GM23338 (cell line): Measurements from ENCODE around the gene SSNA1. TPM values are rescaled to one million over a fixed set of nuclear protein-coding genes. Genes with fewer than 3 reads are reported as not detected.

Experiments
- ATAC-seq: fragments of 200-7000 bp; cut with Tn5 transposase; 3 replicates; pipeline ENCODE4 v1.9.1; 2020
- DNase-seq: peaks from one replicate; pipeline ENCODE4 v3.0.0-alpha.2; 2015; ENCODE audit warnings: low spot score
- H2AFZ ChIP-seq: fragments of 200-600 bp; sonication (generic); 2 replicates; pipeline ENCODE4 v1.8.0; 2016; ENCODE audit warnings: antibody characterized with exemption, mild to moderate bottlenecking, moderate library complexity
- H3F3A ChIP-seq: fragments of 200-600 bp; sonication (generic); replicated peaks from 2 replicates; pipeline ENCODE4 v1.8.0; 2017; ENCODE audit warnings: antibody characterized with exemption, mixed run types, low read depth
- H3K27ac ChIP-seq: fragments of 200-600 bp; sonication (generic); 2 replicates; pipeline ENCODE4 v1.6.1; 2016; ENCODE audit warnings: low read depth
- H3K27me3 ChIP-seq: fragments of 200-600 bp; sonication (generic); 2 replicates; pipeline ENCODE4 v1.8.0; 2016; ENCODE audit warnings: mild to moderate bottlenecking, mixed run types, moderate library complexity; ENCODE audit not compliant: insufficient read depth
- H3K36me3 ChIP-seq: fragments of 200-600 bp; sonication (generic); 2 replicates; pipeline ENCODE4 v1.8.0; 2016; ENCODE audit warnings: mild to moderate bottlenecking; ENCODE audit not compliant: insufficient read depth
- H3K4me1 ChIP-seq: fragments of 200-600 bp; sonication (generic); 2 replicates; pipeline ENCODE4 v1.8.0; 2016; ENCODE audit warnings: mild to moderate bottlenecking, moderate library complexity; ENCODE audit not compliant: insufficient read depth
- H3K4me2 ChIP-seq: fragments of 200-600 bp; sonication (generic); 2 replicates; pipeline ENCODE4 v1.7.1; 2017; ENCODE audit warnings: mixed run types
- H3K4me3 ChIP-seq: fragments of 200-600 bp; sonication (generic); 2 replicates; pipeline ENCODE4 v1.6.1; 2016; ENCODE audit warnings: mixed run types
- H3K79me2 ChIP-seq: fragments of 200-600 bp; sonication (generic); replicated peaks from 2 replicates; pipeline ENCODE4 v1.8.0; 2017; ENCODE audit warnings: mild to moderate bottlenecking; ENCODE audit not compliant: insufficient read depth
- H3K9me2 ChIP-seq: fragments of 200-600 bp; sonication (generic); 2 replicates; pipeline ENCODE4 v1.8.0; 2017; ENCODE audit not compliant: insufficient read depth
- H4K20me1 ChIP-seq: fragments of 200-600 bp; sonication (generic); replicated peaks from 2 replicates; pipeline ENCODE4 v1.8.0; 2017; ENCODE audit warnings: mild to moderate bottlenecking; ENCODE audit not compliant: insufficient read depth
- H3K27ac Mint-ChIP-seq: 2 replicates; pipeline ENCODE4 v1.8.0; 2020; ENCODE audit warnings: inconsistent platforms, mild to moderate bottlenecking, moderate library complexity, mixed read lengths
- H3K27me3 Mint-ChIP-seq: 3 replicates; pipeline ENCODE4 v1.8.0; 2022; ENCODE audit warnings: low read depth, mild to moderate bottlenecking, moderate library complexity, mixed read lengths, inconsistent platforms; ENCODE audit not compliant: insufficient read depth, poor library complexity
- H3K36me3 Mint-ChIP-seq: 3 replicates; pipeline ENCODE4 v1.8.0; 2021; ENCODE audit warnings: low read depth, mild to moderate bottlenecking, inconsistent platforms, moderate library complexity, mixed read lengths
- H3K4me1 Mint-ChIP-seq: 3 replicates; pipeline ENCODE4 v1.8.0; 2020; ENCODE audit warnings: mild to moderate bottlenecking, inconsistent platforms, mixed read lengths
- H3K4me3 Mint-ChIP-seq: 3 replicates; pipeline ENCODE4 v1.8.0; 2021; ENCODE audit warnings: moderate library complexity, mild to moderate bottlenecking, inconsistent platforms, mixed read lengths
- H3K9me3 Mint-ChIP-seq: 3 replicates; pipeline ENCODE4 v1.8.0; 2020; ENCODE audit warnings: moderate library complexity, mild to moderate bottlenecking, inconsistent platforms, mixed read lengths
- CTCF ChIP-seq, 2 experiments: fragments of 200-600 bp in 1 of 2; sonication (generic) in 1 of 2; conservative IDR thresholded peaks; 2 replicates each; pipeline versions ENCODE4 v1.5.1 to v1.6.1; 2016 to 2017; ENCODE audit warnings: antibody characterized with exemption in 2 of 2, low read depth in 2 of 2, mild to moderate bottlenecking in 2 of 2, moderate library complexity in 1 of 2
- EZH2 ChIP-seq: fragments of 200-600 bp; sonication (generic); IDR thresholded peaks from one replicate; pipeline ENCODE4 v1.8.0; 2017; ENCODE audit warnings: antibody characterized with exemption, mild to moderate bottlenecking, low read depth; ENCODE audit not compliant: unreplicated experiment
- EZH2phosphoT487 ChIP-seq: fragments of 200-600 bp; sonication (generic); IDR thresholded peaks from one replicate; pipeline ENCODE4 v1.8.1; 2018; ENCODE audit warnings: antibody characterized with exemption; ENCODE audit not compliant: unreplicated experiment
- JUNB ChIP-seq: IDR thresholded peaks from one replicate; pipeline ENCODE4 v1.6.1; 2016; ENCODE audit warnings: antibody characterized with exemption; ENCODE audit not compliant: unreplicated experiment
- NANOG ChIP-seq: IDR thresholded peaks from 2 replicates; pipeline ENCODE4 v1.6.1; 2016; ENCODE audit warnings: antibody characterized with exemption, borderline replicate concordance
- POLR2AphosphoS5 ChIP-seq: IDR thresholded peaks from 2 replicates; pipeline ENCODE4 v1.6.1; 2016; ENCODE audit warnings: antibody characterized with exemption, low read depth
- ZNF114 ChIP-seq: fragments of 250-450 bp; sonication (Bioruptor Pico); IDR thresholded peaks from 2 replicates; pipeline ENCODE4 v1.5.0; 2020; ENCODE audit warnings: mild to moderate bottlenecking, moderate library complexity
- ZNF331 ChIP-seq: fragments of 250-450 bp; sonication (Bioruptor Pico); IDR thresholded peaks from 2 replicates; pipeline ENCODE4 v1.5.0; 2020; ENCODE audit warnings: low read depth, mild to moderate bottlenecking, moderate library complexity
- polyA plus RNA-seq: library from polyadenylated mRNA; unstranded; fragments of >200 nt; fragmentation: Nextera tagmentation; extraction: Ambion mirVana; gene quantifications from 2 replicates; pipeline ENCODE4 v1.2.1, GENCODE V29; 2016
- total RNA-seq: library from RNA; depleted of rRNA; stranded (reverse); fragments of >200 nt; shearing (Covaris generic); gene quantifications from 2 replicates; pipeline ENCODE4 v1.2.3, GENCODE V29; 2014
- TF ChIP-seq, protein P1 (sequence below): IDR thresholded peaks from one replicate; pipeline ENCODE4 v1.6.1; 2018; ENCODE audit warnings: antibody characterized with exemption; ENCODE audit not compliant: unreplicated experiment

SSNA1 gene
- total and polyA plus RNA-seq, 2 experiments from 2014 or later: 132 to 154 TPM

DNA sequence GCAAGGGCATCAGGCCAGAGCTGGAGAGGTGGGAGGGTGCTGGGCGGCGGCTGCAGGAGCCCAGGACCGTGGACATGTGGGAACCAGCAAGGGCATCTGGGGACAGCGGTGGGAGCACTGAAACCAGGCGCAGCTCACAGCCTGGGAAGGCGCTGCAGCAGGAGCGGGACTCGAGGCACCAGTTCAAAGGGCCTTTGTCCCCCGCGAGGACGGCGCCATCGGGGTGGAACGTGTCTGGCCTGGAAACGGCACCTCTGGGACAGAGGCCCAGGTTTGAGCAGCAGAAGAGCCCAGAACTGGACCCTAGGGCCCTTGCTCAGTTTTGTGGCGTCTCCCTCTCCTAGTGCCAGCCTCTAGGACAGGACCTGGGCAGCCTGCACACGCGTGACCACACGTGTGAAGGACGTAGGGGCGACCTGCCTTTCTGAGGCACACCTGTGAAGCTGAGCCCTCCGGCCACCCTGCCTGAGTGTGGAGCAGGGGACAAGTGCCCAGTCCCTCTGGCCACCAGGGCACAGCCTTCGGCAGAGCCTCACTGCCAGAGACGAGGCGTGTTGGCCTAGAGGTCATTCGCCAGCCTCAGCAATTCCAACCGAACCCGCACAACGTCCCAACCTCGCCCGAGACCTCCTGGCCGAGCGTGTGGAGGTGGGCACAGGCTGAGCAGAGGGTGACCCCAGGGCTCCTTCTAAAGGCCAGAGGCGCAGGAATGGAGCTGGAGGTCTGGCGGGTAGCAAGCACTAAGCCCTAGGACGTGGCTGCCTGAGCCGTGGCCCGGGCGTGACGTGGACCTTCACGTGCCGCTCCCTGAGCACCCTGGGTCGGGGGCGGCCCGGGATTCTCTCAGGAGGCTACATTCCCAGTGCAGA lies 14.4 kb upstream of the SSNA1 start:
- Histone ChIP-seq H3K4me1 (no peaks in the 10 kb centered on the region), H3F3A (peaks cover 7% of the 10 kb centered on the region; the same call in 1 of the 2 replicates), H3K9me2 (no peaks in the 10 kb centered on the region), H2AFZ (no peak overlapping the region), H3K79me2 (no peaks in the 10 kb centered on the region), H3K4me2 (no peak overlapping the region), H3K4me3 (no peak overlapping the region), H3K27ac (no peak overlapping the region), H3K36me3 (no peaks in the 10 kb centered on the region), H4K20me1 (no peaks in the 10 kb centered on the region), H3K27me3 (peaks cover 26% of the 10 kb centered on the region)
- Mint-ChIP-seq H3K4me3 (no peak overlapping the region), H3K27me3 (peaks cover 24% of the 10 kb centered on the region), H3K36me3 (peaks cover 4% of the 10 kb centered on the region; the same call in 1 of the 3 replicates), H3K4me1 (peaks cover 5% of the 10 kb centered on the region), H3K27ac (no peak overlapping the region), H3K9me3 (no peaks in the 10 kb centered on the region)
- ATAC-seq: no peak
- TF ChIP-seq, protein P1, sequence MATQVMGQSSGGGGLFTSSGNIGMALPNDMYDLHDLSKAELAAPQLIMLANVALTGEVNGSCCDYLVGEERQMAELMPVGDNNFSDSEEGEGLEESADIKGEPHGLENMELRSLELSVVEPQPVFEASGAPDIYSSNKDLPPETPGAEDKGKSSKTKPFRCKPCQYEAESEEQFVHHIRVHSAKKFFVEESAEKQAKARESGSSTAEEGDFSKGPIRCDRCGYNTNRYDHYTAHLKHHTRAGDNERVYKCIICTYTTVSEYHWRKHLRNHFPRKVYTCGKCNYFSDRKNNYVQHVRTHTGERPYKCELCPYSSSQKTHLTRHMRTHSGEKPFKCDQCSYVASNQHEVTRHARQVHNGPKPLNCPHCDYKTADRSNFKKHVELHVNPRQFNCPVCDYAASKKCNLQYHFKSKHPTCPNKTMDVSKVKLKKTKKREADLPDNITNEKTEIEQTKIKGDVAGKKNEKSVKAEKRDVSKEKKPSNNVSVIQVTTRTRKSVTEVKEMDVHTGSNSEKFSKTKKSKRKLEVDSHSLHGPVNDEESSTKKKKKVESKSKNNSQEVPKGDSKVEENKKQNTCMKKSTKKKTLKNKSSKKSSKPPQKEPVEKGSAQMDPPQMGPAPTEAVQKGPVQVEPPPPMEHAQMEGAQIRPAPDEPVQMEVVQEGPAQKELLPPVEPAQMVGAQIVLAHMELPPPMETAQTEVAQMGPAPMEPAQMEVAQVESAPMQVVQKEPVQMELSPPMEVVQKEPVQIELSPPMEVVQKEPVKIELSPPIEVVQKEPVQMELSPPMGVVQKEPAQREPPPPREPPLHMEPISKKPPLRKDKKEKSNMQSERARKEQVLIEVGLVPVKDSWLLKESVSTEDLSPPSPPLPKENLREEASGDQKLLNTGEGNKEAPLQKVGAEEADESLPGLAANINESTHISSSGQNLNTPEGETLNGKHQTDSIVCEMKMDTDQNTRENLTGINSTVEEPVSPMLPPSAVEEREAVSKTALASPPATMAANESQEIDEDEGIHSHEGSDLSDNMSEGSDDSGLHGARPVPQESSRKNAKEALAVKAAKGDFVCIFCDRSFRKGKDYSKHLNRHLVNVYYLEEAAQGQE: no peak
- no peak for TF ChIP-seq NANOG
- TF ChIP-seq POLR2AphosphoS5: no peak
- no peak for TF ChIP-seq JUNB
- TF ChIP-seq CTCF (conservative IDR thresholded peaks at IDR 0.05; ENCODE audit: low read depth in 2 of 2): no peak
- TF ChIP-seq ZNF114 (CRISPR knock-in tag): no peak
- TF ChIP-seq EZH2phosphoT487: no peak
- no peak for TF ChIP-seq EZH2
- no peak for DNase-seq

- no peak overlapping the region for H3K4me3 ChIP-seq
- peaks cover 19% of the 10 kb centered on the region for H3K27me3 ChIP-seq
- no peak overlapping the region for H3K27ac ChIP-seq
- no peak overlapping the region for H2AFZ ChIP-seq
- no peaks in the 10 kb centered on the region for H4K20me1 ChIP-seq
- peaks cover 7% of the 10 kb centered on the region; the same call in 1 of the 2 replicates for H3F3A ChIP-seq
- no peak overlapping the region for H3K4me2 ChIP-seq
- TF ChIP-seq CTCF (conservative IDR thresholded peaks at IDR 0.05; ENCODE audit: low read depth in 2 of 2) (no peak), ZNF331 (CRISPR knock-in tag) (no peak), EZH2phosphoT487 (no peak)
- TF ChIP-seq, protein P1: no peak
- H3K36me3 ChIP-seq: no peaks in the 10 kb centered on the region
- Mint-ChIP-seq H3K36me3 (peaks cover 4% of the 10 kb centered on the region; the same call in 1 of the 3 replicates), H3K27me3 (peaks cover 22% of the 10 kb centered on the region), H3K4me3 (no peak overlapping the region), H3K27ac (no peak overlapping the region), H3K9me3 (no peaks in the 10 kb centered on the region), H3K4me1 (peaks cover 5% of the 10 kb centered on the region)
- ATAC-seq: peak; percentile 44
- H3K9me2 ChIP-seq: no peaks in the 10 kb centered on the region
- H3K4me1 ChIP-seq: no peaks in the 10 kb centered on the region
- DNase-seq: peak; percentile 55
- H3K79me2 ChIP-seq: no peaks in the 10 kb centered on the region
Measured at GRCh38 chr9:137174722-137175293, 13.7 kb upstream of the SSNA1 start.
